T47D (cell line): Measurements from ENCODE around the gene PIGZ.
A peak's percentile ranks its signal among the peaks of the same experiment; 100 is the strongest.
"Not testable (repeated sequence)": the region's sequence is repeated elsewhere in the genome, so short reads cannot be mapped to it uniquely, and the experiment has no call there.

Experiments used
- DNase-seq, 2 experiments: peaks; one replicate each; pipeline versions ENCODE4 v3.0.0 to v3.0.0-alpha.2; 2011 to 2012; ENCODE audit warnings: low read depth in 1 of 2, low spot score in 1 of 2
- JUND ChIP-seq: IDR thresholded peaks from 2 replicates; pipeline ENCODE4 v1.6.1; 2012; ENCODE audit warnings: low read depth
- in situ Hi-C: cut with HindIII; loops from 2 replicates; pipeline ENCODE4 v1.10.0; 2016; ENCODE audit warnings: low sequenced_read_pairs, low pct_unique_long_range_greater_than_20kb

Gene PIGZ

GRCh38 chr3:196947860-196948441 is 20.7 kb downstream of the PIGZ start:
- in situ Hi-C loops, result no loop called here
- no peak for DNase-seq
- TF ChIP-seq JUND, result no peak

DNA sequence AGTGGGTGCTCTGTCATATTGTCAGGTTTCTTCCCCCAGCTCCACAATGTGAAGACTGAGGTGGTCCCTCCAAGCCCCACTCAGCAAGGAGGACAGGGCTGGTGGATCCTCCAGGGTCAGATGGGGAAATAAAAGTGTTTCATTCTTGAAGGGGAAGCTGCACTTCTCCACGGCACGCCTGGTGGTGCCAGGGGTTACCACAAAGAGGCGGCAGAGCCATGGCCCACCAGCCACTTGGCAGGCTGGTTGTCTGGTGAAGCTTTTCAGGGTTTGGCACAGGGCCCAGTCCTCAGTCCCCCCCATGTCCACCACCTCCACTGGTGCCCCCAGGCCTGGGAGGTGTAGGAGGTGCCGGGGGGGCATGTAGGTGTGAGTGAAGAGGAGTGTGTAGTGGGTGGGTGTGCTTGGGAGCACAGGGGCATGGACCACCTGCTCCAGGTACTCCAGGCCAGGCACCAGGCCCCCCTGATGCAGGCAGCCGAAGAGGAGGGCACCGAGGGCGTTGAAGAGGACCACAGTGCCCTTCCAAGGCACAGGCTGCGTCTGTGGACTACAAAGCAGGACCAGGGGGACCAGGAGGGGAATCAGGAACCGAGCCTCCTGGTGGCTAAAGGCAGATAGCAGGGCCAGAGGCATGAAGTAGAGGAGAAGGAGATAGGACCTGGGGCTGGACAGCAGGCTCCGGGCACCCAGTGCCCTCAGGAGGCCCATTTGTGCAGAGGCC is 21.3 kb downstream of the PIGZ start:
- peak; percentile 30 to 46 for DNase-seq
- in situ Hi-C loops, result no loop called here

DNA sequence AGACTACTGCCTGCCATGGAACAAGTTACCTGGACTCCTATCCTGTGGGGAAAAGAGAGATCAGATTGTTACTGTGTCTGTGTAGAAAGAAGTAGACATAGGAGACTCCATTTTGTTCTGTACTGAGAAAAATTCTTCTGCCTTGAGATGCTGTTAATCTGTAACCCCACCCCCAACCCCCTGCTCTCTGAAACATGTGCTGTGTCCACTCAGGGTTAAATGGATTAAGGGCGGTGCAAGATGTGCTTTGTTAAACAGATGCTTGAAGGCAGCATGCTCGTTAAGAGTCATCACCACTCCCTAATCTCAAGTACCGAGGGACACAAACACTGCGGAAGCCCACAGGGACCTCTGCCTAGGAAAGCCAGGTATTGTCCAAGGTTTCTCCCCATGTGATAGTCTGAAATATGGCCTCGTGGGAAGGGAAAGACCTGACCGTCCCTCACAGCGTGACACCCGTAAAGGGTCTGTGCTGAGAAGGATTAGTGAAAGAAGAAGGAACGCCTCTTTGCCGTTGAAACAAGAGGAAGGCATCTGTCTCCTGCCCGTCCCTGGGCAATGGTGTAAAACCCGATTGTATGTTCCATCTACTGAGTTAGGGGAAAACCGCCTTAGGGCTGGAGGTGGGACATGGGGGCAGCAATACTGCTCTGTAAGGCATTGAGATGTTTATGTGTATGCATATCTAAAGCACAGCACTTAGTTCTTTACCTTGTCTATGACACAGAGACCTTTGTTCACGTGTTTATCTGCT is 24.4 kb downstream of the PIGZ start:
- in situ Hi-C loops, DNase-seq: not testable (repeated sequence)

More for the DNA sequence above, 21.3 kb downstream of the PIGZ start:
- no peak for TF ChIP-seq JUND

GRCh38 chr3:196942915-196943277 is 25.7 kb downstream of the PIGZ start:
- DNase-seq, result no peak
- no peak for TF ChIP-seq JUND
- in situ Hi-C loops, result no loop called here

GRCh38 chr3:196942226-196942914 is 26.3 kb downstream of the PIGZ start, which contains the start of gene NCBP2:
TSS of gene NCBP2 (minus strand) at chr3:196942528. CDS start at chr3:196942503, 25 bp downstream.
- peak; percentile 99 to 100 for DNase-seq
- TF ChIP-seq JUND, result no peak
- in situ Hi-C loops, result no loop called here

GRCh38 chr3:196941729-196942225 is 26.9 kb downstream of the PIGZ start:
- in situ Hi-C loops, result no loop called here
- peak in 1 of 2 experiments; percentile 75 for DNase-seq
- TF ChIP-seq JUND, result no peak

- in situ Hi-C loops, result no loop called here
- no peak for DNase-seq
- TF ChIP-seq JUND, result no peak
These were observed 30.1 kb downstream of the PIGZ start for GRCh38 chr3:196938576-196938975.

- in situ Hi-C loops, result no loop called here
- DNase-seq, result no peak
- TF ChIP-seq JUND, result no peak
These were observed 30.5 kb downstream of the PIGZ start for GRCh38 chr3:196938124-196938523.

DNA sequence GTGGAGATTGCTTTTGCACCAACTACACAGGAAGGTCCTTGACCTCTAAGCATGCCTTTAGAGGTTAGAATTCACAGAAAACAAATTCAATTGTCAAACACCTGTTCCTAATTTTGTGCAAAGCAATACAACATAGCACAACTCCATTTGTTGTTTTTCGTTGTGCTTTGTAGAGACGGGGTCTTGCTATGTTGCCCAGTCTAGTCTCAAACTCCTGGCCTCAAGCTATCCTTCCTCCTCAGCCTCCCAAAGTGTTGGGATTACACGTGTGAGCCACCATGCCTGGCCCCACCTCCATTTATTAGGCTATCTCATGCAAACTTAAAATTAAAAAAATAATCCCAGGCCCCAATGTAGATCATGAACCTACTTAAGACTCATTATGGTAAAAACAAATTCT is 32.3 kb downstream of the PIGZ start:
- no peak for TF ChIP-seq JUND
- DNase-seq, result no peak
- in situ Hi-C loops, result no loop called here

DNA sequence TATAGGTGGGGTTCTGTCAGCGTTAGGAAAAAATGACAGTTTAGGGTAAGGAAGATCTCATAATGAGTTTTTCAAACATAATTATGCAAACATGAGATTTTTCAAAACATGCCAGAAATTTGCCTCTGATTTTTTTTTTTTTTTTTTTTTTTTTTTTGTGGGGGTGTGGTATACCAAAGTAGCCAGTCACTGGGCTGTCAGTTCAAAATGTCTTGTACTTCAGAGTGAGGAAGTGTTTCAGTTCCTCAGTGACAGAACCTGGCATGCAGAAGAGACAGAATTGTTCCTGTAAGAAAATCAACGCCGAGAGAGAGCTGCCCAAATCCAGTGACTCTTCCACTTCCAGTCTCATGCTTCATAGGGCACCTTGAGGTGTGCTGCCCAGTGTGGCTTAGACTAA is 36.0 kb downstream of the PIGZ start:
- no peak for TF ChIP-seq JUND
- no peak for DNase-seq
- in situ Hi-C loops, result no loop called here

- in situ Hi-C loops, result no loop called here
- TF ChIP-seq JUND, result no peak
- DNase-seq, result no peak
These were observed 36.6 kb downstream of the PIGZ start for GRCh38 chr3:196931828-196932587.

DNA sequence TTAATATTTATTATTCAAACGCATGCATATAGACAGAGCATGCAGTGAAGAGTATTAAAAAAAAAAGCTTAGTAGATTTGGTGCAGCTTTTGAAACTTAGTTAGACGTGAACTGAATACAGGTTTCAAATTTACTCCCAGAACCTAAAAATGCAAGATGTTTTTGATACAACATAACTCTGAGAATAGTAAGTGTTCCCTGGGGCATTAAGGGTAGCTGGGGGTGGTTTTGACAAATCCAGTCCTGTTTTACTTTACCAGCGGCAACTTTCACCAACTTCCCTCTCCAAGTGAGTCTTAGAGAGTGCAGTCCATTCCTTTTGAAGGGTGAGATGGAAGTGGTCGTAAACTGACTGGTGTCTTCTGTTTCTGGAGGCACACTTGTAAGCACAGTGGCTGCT is 37.5 kb downstream of the PIGZ start:
- TF ChIP-seq JUND, result no peak
- in situ Hi-C loops, result no loop called here
- no peak for DNase-seq
